Astrocyte (in vitro differentiated cells and primary cell): ENCODE results near the gene PRODH. TPM values are rescaled to one million over a fixed set of nuclear protein-coding genes. Genes with fewer than 3 reads are reported as not detected.
"Not testable (repeated sequence)": the region's sequence is repeated elsewhere in the genome, so short reads cannot be mapped to it uniquely, and the experiment has no call there.

Experiments
- DNase-seq: peaks from one replicate; pipeline ENCODE4 v3.0.0-alpha.2; 2010; ENCODE audit warnings: low read depth
- FAIRE-seq: peaks from 2 replicates; lab custom pipeline; 2011; peaks lifted over from hg19 to GRCh38; lab: Jason Lieb, UNC
- H2AFZ ChIP-seq: 2 replicates; pipeline ENCODE4 v1.6.0; 2012; ENCODE audit warnings: low read depth, low read length, inconsistent platforms
- H3K27ac ChIP-seq: 2 replicates; pipeline ENCODE4 v1.5.1; 2011; ENCODE audit warnings: low read depth, low read length, inconsistent platforms
- H3K27me3 ChIP-seq: 2 replicates; pipeline ENCODE4 v1.6.0; 2011; ENCODE audit warnings: low read length, inconsistent platforms; ENCODE audit not compliant: insufficient read depth
- H3K36me3 ChIP-seq: 2 replicates; pipeline ENCODE4 v1.5.1; 2011; ENCODE audit warnings: low read length, inconsistent platforms; ENCODE audit not compliant: insufficient read depth
- H3K4me1 ChIP-seq: 2 replicates; pipeline ENCODE4 v1.5.1; 2011; ENCODE audit warnings: low read length, inconsistent platforms; ENCODE audit not compliant: insufficient read depth
- H3K4me2 ChIP-seq: 2 replicates; pipeline ENCODE4 v1.6.0; 2012; ENCODE audit warnings: low read length, inconsistent platforms
- H3K4me3 ChIP-seq: 2 replicates; pipeline ENCODE4 v1.5.1; 2011; ENCODE audit warnings: low read depth, mild to moderate bottlenecking, low read length, inconsistent platforms; ENCODE audit not compliant: insufficient read depth
- H3K79me2 ChIP-seq: 2 replicates; pipeline ENCODE4 v1.6.0; 2012; ENCODE audit warnings: mild to moderate bottlenecking, low read length, inconsistent platforms; ENCODE audit not compliant: insufficient read depth
- H3K9ac ChIP-seq: 2 replicates; pipeline ENCODE4 v1.6.0; 2012; ENCODE audit warnings: mild to moderate bottlenecking, low read length, inconsistent platforms
- H3K9me3 ChIP-seq: 2 replicates; pipeline ENCODE4 v1.5.1; 2012; ENCODE audit warnings: low read depth, mild to moderate bottlenecking, low read length, inconsistent platforms; ENCODE audit not compliant: insufficient read depth
- H4K20me1 ChIP-seq: 2 replicates; pipeline ENCODE4 v1.6.0; 2012; ENCODE audit warnings: low read length, inconsistent platforms; ENCODE audit not compliant: insufficient read depth
- H3K27ac Mint-ChIP-seq: one replicate; pipeline ENCODE4 v1.8.0; 2021; ENCODE audit warnings: mild to moderate bottlenecking, mixed read lengths; ENCODE audit not compliant: unreplicated experiment
- H3K27me3 Mint-ChIP-seq: one replicate; pipeline ENCODE4 v1.8.0; 2021; ENCODE audit warnings: low read depth, mixed read lengths; ENCODE audit not compliant: unreplicated experiment
- H3K36me3 Mint-ChIP-seq: one replicate; pipeline ENCODE4 v1.8.0; 2021; ENCODE audit warnings: low read depth, mixed read lengths; ENCODE audit not compliant: unreplicated experiment
- H3K4me1 Mint-ChIP-seq: one replicate; pipeline ENCODE4 v1.8.0; 2021; ENCODE audit warnings: low read depth, mixed read lengths; ENCODE audit not compliant: unreplicated experiment
- H3K4me3 Mint-ChIP-seq: one replicate; pipeline ENCODE4 v1.8.0; 2021; ENCODE audit warnings: mild to moderate bottlenecking, moderate library complexity, mixed read lengths; ENCODE audit not compliant: unreplicated experiment
- H3K9me3 Mint-ChIP-seq: one replicate; pipeline ENCODE4 v1.8.0; 2021; ENCODE audit warnings: mild to moderate bottlenecking, mixed read lengths; ENCODE audit not compliant: unreplicated experiment
- EZH2 ChIP-seq: IDR thresholded peaks from 2 replicates; pipeline ENCODE4 v1.6.1; 2012; ENCODE audit warnings: mild to moderate bottlenecking, low read length, inconsistent platforms; ENCODE audit not compliant: insufficient read depth
- total RNA-seq: library from RNA; stranded (reverse); gene quantifications from 2 replicates; pipeline ENCODE4 v1.2.1, GENCODE V29; 2021
- TF ChIP-seq, protein P1 (sequence below): IDR thresholded peaks from 2 replicates; pipeline ENCODE4 v1.5.1; 2011; ENCODE audit warnings: low read depth, mild to moderate bottlenecking, inconsistent platforms, low read length, moderate library complexity; ENCODE audit not compliant: insufficient read depth

The PRODH gene
- total RNA-seq, 1 donor from 2014 or later = 1.2 TPM

GRCh38 chr22:18971321-18971751, 35.2 kb upstream of the PRODH start:
- no peaks in the 10 kb centered on the region for H4K20me1 ChIP-seq

DNA sequence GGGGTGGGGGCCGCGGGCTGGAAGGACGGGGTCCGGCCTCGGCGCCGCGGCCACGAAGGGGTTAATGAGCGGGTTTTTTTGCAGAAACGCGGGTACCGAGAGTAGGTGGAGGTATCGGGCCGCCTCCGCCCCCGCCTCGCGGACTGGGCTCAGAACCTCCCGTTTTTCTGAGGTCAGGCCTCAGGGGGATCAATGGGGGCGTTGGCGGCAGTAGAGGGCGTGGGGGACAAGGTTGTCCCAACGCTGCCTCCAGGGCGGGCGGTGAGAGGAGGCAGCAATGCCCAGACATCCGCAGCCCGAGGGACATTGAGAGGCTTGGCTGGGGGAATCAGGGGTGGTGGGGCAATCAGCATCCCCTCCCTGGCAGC, 34.8 kb upstream of the PRODH start:
- H3K27me3 ChIP-seq = peaks cover 3% of the 10 kb centered on the region
- peak overlapping the region; percentile 85 for H3K4me2 ChIP-seq
- no peaks in the 10 kb centered on the region for H3K9me3 ChIP-seq
- H3K9ac ChIP-seq = no peak overlapping the region
- no peaks in the 10 kb centered on the region for H4K20me1 ChIP-seq
- no peaks in the 10 kb centered on the region for H3K79me2 ChIP-seq
- TF ChIP-seq, protein P1, sequence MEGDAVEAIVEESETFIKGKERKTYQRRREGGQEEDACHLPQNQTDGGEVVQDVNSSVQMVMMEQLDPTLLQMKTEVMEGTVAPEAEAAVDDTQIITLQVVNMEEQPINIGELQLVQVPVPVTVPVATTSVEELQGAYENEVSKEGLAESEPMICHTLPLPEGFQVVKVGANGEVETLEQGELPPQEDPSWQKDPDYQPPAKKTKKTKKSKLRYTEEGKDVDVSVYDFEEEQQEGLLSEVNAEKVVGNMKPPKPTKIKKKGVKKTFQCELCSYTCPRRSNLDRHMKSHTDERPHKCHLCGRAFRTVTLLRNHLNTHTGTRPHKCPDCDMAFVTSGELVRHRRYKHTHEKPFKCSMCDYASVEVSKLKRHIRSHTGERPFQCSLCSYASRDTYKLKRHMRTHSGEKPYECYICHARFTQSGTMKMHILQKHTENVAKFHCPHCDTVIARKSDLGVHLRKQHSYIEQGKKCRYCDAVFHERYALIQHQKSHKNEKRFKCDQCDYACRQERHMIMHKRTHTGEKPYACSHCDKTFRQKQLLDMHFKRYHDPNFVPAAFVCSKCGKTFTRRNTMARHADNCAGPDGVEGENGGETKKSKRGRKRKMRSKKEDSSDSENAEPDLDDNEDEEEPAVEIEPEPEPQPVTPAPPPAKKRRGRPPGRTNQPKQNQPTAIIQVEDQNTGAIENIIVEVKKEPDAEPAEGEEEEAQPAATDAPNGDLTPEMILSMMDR = no peak
- TF ChIP-seq EZH2 = no peak
- peak overlapping the region; percentile 73 for H3K4me3 Mint-ChIP-seq
- no peak overlapping the region for H3K27ac ChIP-seq
- H3K9me3 Mint-ChIP-seq = no peaks in the 10 kb centered on the region
- H3K27ac Mint-ChIP-seq = no peak overlapping the region
- peaks cover 2% of the 10 kb centered on the region for H3K4me1 ChIP-seq
- no peaks in the 10 kb centered on the region for H3K36me3 ChIP-seq
- H3K27me3 Mint-ChIP-seq = peaks cover 14% of the 10 kb centered on the region
- FAIRE-seq (no peak), DNase-seq (no peak)
- H3K4me1 Mint-ChIP-seq = no peaks in the 10 kb centered on the region
- no peak overlapping the region for H3K4me3 ChIP-seq
- no peaks in the 10 kb centered on the region for H3K36me3 Mint-ChIP-seq
- H2AFZ ChIP-seq = peak overlapping the region; percentile 78

More at GRCh38 chr22:18971321-18971751, 35.2 kb upstream of the PRODH start:
- H3K36me3 Mint-ChIP-seq = no peaks in the 10 kb centered on the region
- H3K27ac Mint-ChIP-seq = no peak overlapping the region
- no peaks in the 10 kb centered on the region for H3K4me1 Mint-ChIP-seq
- no peak for TF ChIP-seq EZH2
- TF ChIP-seq, protein P1 = no peak
- H3K27ac ChIP-seq = no peak overlapping the region
- no peaks in the 10 kb centered on the region for H3K36me3 ChIP-seq
- H3K9ac ChIP-seq = no peak overlapping the region
- H3K27me3 ChIP-seq = no peaks in the 10 kb centered on the region
- no peak for FAIRE-seq
- no peaks in the 10 kb centered on the region for H3K9me3 ChIP-seq
- H3K27me3 Mint-ChIP-seq = peaks cover 13% of the 10 kb centered on the region
- H3K79me2 ChIP-seq = no peaks in the 10 kb centered on the region
- no peaks in the 10 kb centered on the region for H3K9me3 Mint-ChIP-seq
- H3K4me3 Mint-ChIP-seq = no peak overlapping the region
- H3K4me2 ChIP-seq = peak overlapping the region; percentile 85
- DNase-seq = no peak
- no peak overlapping the region for H3K4me3 ChIP-seq
- H2AFZ ChIP-seq = no peak overlapping the region
- peaks cover 2% of the 10 kb centered on the region for H3K4me1 ChIP-seq

GRCh38 chr22:18970176-18970947, 34.3 kb upstream of the PRODH start:
- no peak overlapping the region for H3K9ac ChIP-seq
- no peaks in the 10 kb centered on the region for H3K36me3 Mint-ChIP-seq
- H3K27me3 Mint-ChIP-seq = peaks cover 14% of the 10 kb centered on the region
- no peak overlapping the region for H3K4me3 ChIP-seq
- peak overlapping the region; percentile 85 for H3K4me2 ChIP-seq
- FAIRE-seq = no peak
- H2AFZ ChIP-seq = peak overlapping the region; percentile 78
- no peak overlapping the region for H3K27ac Mint-ChIP-seq
- TF ChIP-seq, protein P1 = no peak
- peak; percentile 72 for TF ChIP-seq EZH2
- no peaks in the 10 kb centered on the region for H3K4me1 Mint-ChIP-seq
- no peak for DNase-seq
- peaks cover 2% of the 10 kb centered on the region for H3K4me1 ChIP-seq
- no peak overlapping the region for H3K4me3 Mint-ChIP-seq
- no peaks in the 10 kb centered on the region for H3K9me3 Mint-ChIP-seq
- no peaks in the 10 kb centered on the region for H3K36me3 ChIP-seq
- H3K27me3 ChIP-seq = peaks cover 3% of the 10 kb centered on the region
- no peaks in the 10 kb centered on the region for H3K79me2 ChIP-seq
- H4K20me1 ChIP-seq = no peaks in the 10 kb centered on the region
- no peak overlapping the region for H3K27ac ChIP-seq
- H3K9me3 ChIP-seq = no peaks in the 10 kb centered on the region

GRCh38 chr22:18969158-18969942, 33.3 kb upstream of the PRODH start:
- not testable (repeated sequence) for H3K4me1 ChIP-seq, H3K36me3 Mint-ChIP-seq, H3K79me2 ChIP-seq, H3K27ac Mint-ChIP-seq, H3K4me3 ChIP-seq, H3K36me3 ChIP-seq, H2AFZ ChIP-seq, H3K9ac ChIP-seq, H3K4me1 Mint-ChIP-seq, H3K4me2 ChIP-seq, H3K27ac ChIP-seq, FAIRE-seq, H3K27me3 ChIP-seq, H3K9me3 Mint-ChIP-seq, H3K9me3 ChIP-seq, H4K20me1 ChIP-seq, DNase-seq
- Mint-ChIP-seq H3K4me3 (peak overlapping the region; percentile 72), H3K27me3 (peaks cover 14% of the 10 kb centered on the region)
